ENCODE measurements around the gene LRRC71. TPM values are rescaled to one million over a fixed set of nuclear protein-coding genes. Genes with fewer than 3 reads are reported as not detected.
A peak's percentile ranks its signal among the peaks of the same experiment; 100 is the strongest.

Gene LRRC71
- total RNA-seq, 1 donor from 2014 or later = 0.40 TPM

GRCh38 chr1:156892190-156893047, 28.0 kb upstream of the LRRC71 start:
- DNase-seq (ENCODE audit: low read depth, low spot score) = peak; percentile 72

DNA sequence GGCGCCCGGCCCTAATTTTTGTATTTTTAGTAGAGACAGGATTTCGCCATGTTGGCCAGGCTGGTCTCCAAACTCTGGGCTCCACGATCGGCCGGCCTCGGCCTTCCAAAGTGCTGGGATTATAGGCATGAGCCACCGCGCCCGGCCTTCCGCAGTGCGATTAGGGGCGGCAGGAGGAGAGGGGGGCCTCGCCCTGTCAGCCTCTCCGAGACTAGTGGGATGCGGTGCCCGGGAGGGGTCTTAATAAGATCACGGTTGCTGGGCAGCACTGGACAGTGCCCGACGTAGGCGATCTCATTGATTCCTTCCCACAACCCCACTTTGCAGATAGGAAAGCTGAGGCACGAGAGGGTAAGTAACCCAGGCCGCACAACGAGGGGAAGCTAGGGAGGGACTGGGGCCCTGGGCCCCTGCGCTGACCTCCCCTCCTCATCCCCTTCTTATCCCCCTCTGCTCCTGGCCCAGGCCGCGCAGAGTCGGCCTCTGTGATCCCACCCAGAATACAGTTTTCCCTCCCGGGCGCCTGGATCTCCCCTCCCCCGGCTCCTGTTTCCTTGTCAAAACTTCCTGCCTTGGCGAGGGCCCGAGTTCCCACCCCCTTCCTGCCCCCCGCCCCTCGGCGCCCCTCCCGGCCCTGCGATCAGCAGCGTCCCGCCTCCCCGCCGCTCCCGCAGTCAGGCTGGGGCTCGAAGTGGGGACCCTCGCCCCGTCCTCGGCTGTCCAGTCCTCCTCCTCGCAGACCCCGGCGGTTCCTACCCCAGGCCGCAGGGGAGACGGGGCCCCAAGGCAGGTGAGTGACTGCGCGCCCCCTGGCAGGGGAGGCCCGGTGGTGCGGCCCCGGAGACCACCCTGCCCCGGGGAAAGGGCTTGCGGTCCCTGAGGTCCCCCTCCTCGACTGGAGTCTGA, 27.1 kb upstream of the LRRC71 start, which contains the start of gene PEAR1:
TSS of gene PEAR1 (plus strand) at position 671 of the 906 bp plus-strand sequence. CDS start 10,209 bp downstream, outside the sequence.
- no peak for DNase-seq (ENCODE audit: low read depth, low spot score)

- DNase-seq (ENCODE audit: low read depth, low spot score) = no peak
These were observed 26.4 kb upstream of the LRRC71 start for GRCh38 chr1:156894001-156894400.

- DNase-seq (ENCODE audit: low read depth, low spot score) = peak; percentile 50
These were observed 25.5 kb upstream of the LRRC71 start for GRCh38 chr1:156894711-156895454.

DNA sequence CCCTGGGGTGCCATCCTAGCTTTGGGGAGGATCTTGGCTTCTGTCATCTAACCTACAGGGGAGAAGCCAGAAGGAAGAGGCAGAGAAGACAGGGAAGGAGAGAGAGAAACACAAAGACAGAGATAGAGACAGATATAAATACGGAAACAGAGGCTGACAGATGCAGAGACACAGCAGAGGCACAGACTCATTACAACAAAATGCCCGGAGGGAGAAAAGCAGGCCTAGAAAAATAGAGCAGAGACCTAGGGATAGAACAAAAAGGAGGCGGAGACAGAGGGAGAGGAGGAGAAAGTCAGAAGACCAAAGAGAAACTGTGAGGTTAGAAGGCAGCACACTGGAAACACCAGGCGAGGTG, 25.0 kb upstream of the LRRC71 start:
- no peak for DNase-seq (ENCODE audit: low read depth, low spot score)

DNA sequence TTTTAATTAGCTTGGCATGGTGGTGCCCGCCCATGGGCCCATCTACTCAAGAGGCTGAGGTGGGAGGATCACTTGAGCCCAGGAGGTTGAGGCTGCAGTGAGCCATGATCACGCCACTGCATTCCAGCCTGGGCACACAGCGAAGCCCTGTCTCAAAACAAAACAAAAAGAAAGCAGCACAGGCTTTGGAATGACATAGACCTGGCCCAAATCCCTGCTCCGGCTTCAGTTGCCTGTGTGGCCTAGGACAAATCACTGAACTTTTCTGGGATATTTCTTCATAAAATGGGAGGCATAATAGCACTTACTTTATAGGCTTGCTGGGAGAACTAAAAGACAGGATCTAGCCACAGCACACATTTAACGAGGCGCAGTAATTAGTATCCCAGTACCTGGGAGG, 24.5 kb upstream of the LRRC71 start:
- DNase-seq (ENCODE audit: low read depth, low spot score) = no peak

GRCh38 chr1:156896490-156897033, 23.9 kb upstream of the LRRC71 start:
- DNase-seq (ENCODE audit: low read depth, low spot score) = peak; percentile 79

DNA sequence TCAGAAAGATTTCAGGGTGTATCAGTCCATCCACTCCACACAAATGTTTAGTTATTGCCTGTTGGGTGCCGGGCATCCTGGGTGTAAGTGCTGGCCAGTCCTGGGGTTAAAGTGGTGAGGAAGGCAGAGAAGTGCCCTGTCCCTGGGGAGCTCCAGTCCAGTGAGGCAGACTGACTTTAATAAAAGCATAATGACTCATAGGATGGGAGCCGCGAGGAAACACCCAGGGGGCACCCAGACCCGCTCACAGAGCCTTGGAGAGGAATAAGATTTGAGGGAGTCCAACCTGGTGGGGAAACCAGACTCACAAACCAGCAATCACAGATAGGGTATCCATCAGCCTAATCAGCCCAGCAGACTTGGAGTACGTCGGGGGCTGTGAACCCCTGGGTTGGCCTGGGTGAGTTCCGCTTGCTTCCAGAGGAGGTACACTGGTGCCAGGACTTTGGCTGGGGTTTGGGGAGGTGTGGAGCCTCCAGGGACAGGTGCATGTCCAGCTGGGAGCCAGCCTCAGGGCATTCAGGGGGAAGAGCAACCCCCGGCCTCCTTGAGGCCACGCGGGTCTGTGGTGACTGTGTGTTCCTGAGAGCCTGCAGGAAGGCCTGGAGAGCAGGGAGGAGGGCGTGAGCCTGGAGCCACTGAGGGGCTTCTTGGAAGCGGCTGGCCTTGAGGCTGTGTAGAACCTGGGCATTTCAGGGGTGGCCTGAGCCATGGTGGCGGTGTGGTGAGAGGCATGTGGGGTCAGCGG, 23.2 kb upstream of the LRRC71 start:
- no peak for DNase-seq (ENCODE audit: low read depth, low spot score)

- DNase-seq (ENCODE audit: low read depth, low spot score) = peak; percentile 93
These were observed 22.3 kb upstream of the LRRC71 start for GRCh38 chr1:156898161-156898566.

- DNase-seq (ENCODE audit: low read depth, low spot score) = no peak
These were observed 21.3 kb upstream of the LRRC71 start for GRCh38 chr1:156898971-156899664.

DNA sequence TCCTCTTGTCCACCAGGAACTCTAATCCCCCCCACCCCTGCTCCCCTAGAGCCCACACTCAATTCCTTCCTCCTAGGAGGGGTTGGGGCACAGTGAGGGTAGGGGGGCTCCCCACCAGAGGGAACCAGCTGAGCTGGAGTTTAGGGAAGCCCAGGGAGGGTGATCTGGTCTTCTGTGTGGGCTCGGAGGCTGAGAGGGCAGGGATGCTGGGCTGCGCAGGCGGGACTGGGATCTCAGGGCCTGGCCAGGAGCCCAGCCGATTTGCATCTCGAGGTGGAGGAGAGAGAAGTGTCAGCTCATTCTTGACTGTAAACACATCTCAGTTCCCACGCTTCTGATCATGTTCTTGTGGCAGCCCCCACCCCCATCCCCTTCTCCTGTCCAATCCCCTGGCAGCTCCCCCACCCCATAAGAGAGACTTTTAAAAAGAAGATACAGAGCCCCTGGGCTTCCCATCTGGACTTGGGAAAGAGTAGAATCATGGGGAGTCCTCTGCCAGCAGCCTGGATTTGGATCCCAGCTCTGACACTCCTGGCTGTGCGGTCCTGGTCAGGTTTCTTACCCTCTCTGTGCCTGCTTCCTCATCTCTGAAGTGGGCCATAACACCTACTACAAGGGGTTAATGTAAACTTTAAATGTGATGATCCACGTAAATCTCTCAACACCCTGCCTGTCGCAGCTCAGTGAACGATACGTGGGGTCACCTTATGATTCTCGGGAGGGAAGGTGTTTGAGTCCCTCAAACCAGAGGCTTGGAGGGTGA, 20.3 kb upstream of the LRRC71 start:
- DNase-seq (ENCODE audit: low read depth, low spot score) = no peak

DNA sequence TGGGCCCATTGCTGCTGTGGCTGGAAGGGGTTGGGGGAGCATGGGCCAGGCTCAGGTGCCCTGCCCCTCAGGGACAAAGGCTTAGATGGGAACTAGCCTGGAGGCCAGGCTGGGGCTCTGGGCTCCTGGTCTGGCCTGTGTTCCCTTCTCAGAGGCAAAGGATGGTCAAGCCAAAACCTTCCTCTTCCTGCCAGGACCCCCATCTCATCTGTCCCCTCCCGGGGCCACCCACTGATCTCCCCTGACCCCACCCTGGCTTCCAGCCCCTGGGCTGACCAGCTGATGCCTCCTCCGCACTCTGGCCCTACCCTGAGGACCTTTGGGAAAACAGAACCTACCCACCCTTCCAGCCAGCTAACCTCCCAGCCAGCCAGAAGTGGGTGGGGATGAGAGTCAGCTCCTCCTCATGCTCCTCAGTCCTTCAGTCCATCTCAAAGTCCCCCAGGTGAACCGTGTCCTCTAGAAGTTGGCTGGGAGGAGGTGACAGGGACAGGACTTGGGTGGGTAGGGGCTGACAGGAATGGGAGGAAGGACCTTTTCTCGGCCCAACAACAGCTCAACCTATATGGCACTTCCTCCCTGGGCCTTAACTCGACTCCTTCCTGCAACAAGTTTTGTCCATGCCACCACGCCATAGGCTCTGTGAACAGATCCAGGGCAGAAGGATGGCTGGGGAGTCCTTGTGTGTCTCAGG, 19.4 kb upstream of the LRRC71 start:
- no peak for DNase-seq (ENCODE audit: low read depth, low spot score)

GRCh38 chr1:156901590-156901900, 18.9 kb upstream of the LRRC71 start:
- no peak for DNase-seq (ENCODE audit: low read depth, low spot score)

GRCh38 chr1:156901966-156902915, 18.2 kb upstream of the LRRC71 start:
- DNase-seq (ENCODE audit: low read depth, low spot score) = no peak

DNA sequence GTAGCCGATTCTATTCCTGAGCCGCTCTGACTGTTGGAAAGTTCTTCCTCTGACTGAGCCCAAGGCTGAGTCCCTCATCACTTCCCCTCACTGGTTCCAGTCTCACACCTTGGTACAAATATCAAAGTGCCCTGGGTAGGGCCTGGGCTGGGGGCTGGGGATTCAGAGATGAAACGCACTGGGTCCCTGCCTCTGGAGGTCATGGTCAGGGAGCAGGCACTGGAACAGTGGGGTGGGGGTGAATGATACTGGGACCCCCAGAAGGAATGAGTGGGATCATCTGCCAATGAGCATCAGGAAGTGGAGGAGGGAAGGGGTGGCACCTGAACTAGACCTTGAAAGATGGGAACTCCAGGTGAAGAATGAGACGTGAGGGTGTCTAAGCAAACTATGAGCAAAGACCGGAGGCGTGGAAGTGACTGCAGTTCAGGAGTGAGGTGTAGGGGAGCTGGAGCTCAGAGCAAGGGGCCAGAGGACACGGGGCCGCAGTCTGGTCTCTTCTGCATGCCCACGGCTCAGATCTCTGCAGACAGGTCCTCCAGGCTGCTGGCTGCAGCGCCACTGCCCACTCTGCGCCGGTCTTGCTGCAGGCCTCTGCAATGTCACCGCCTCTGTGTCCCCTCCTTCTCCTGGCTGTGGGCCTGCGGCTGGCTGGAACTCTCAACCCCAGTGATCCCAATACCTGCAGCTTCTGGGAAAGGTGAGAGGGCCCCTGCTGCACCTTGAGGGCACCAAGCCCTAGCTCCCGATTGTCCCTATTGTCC, 16.9 kb upstream of the LRRC71 start:
- DNase-seq (ENCODE audit: low read depth, low spot score) = no peak

DNA sequence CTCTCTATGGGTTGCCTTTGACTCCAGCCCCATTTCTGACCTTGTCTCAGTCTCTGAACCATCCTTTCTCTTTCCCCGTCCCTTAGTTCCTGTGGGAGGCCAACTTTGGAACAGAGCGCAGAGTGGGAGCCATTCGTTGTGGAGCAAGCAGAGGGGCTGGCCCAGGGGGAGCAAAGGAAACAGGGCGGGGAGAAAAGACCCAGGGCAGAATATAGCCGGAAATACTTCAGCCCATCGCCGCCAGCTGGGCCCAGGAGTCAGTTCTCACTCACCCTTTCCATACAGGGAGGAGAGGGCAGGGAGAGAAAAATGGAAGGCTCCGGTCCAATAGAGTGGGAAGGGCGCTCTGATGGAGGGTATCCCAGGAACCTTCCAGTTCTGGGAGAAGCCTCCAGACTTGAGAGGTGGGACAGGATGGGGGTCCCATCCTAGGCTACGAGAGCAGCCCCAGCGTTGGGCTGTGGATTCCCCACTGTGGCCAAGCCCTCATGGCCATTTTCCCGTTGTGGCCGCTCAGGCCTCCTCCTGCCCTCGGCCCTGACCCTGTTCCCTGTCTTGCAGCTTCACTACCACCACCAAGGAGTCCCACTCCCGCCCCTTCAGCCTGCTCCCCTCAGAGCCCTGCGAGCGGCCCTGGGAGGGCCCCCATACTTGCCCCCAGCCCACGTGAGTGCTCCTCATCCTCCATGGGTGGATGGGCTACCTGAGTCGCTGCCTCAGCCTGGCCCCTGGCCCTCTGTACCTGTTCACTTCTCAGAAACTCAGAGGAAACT, 16.1 kb upstream of the LRRC71 start:
- DNase-seq (ENCODE audit: low read depth, low spot score) = no peak
